Keratinocyte (primary cell): ENCODE data around the gene PCTP. TPM values are rescaled to one million over a fixed set of nuclear protein-coding genes. Genes with fewer than 3 reads are reported as not detected.

Source experiments
- DNase-seq: peaks from one replicate; pipeline ENCODE4 v3.0.0-alpha.2; 2011; ENCODE audit warnings: low read depth, missing footprints, low spot score
- FAIRE-seq: peaks from 2 replicates; lab custom pipeline; 2011; peaks lifted over from hg19 to GRCh38; lab: Jason Lieb, UNC
- H2AFZ ChIP-seq: 2 replicates; pipeline ENCODE4 v1.6.0; 2012; ENCODE audit warnings: low read length, control low read depth, inconsistent platforms; ENCODE audit not compliant: control insufficient read depth
- H3K27ac ChIP-seq: 2 replicates; pipeline ENCODE4 v1.5.1; 2011; ENCODE audit warnings: low read length; ENCODE audit not compliant: control insufficient read depth, insufficient read depth
- H3K27me3 ChIP-seq: 3 replicates; pipeline ENCODE4 v1.6.0; 2011; ENCODE audit warnings: low read length; ENCODE audit not compliant: control insufficient read depth, insufficient read depth; ENCODE audit errors: extremely low read depth
- H3K36me3 ChIP-seq, 2 experiments: 2 replicates in 1 of 2; 3 replicates in 1 of 2; pipeline ENCODE4 v1.5.1; 2011; ENCODE audit warnings: low read length in 2 of 2, mild to moderate bottlenecking in 1 of 2; ENCODE audit not compliant: control insufficient read depth in 2 of 2, insufficient read depth in 2 of 2; ENCODE audit errors: extremely low read depth in 1 of 2
- H3K4me1 ChIP-seq: 3 replicates; pipeline ENCODE4 v1.5.1; 2011; ENCODE audit warnings: low read length; ENCODE audit not compliant: control insufficient read depth, insufficient read depth; ENCODE audit errors: extremely low read depth
- H3K4me2 ChIP-seq: 3 replicates; pipeline ENCODE4 v1.6.0; 2011; ENCODE audit warnings: low read depth, low read length; ENCODE audit not compliant: control insufficient read depth, insufficient read depth; ENCODE audit errors: extremely low read depth
- H3K4me3 ChIP-seq, 3 experiments: fragments of 200-600 bp in 1 of 3; sonication (generic) in 1 of 3; 2 replicates in 2 of 3; 3 replicates in 1 of 3; pipeline ENCODE4 v1.5.1; 2011 to 2016; ENCODE audit warnings: low read length in 3 of 3, mild to moderate bottlenecking in 3 of 3, control low read depth in 2 of 3, inconsistent platforms in 1 of 3, low read depth in 1 of 3, mixed read lengths in 1 of 3, mixed run types in 1 of 3, moderate library complexity in 1 of 3; ENCODE audit not compliant: control insufficient read depth in 2 of 3, insufficient read depth in 2 of 3; ENCODE audit errors: extremely low read depth in 1 of 3
- H3K79me2 ChIP-seq: 2 replicates; pipeline ENCODE4 v1.6.0; 2012; ENCODE audit warnings: low read length; ENCODE audit not compliant: control insufficient read depth, insufficient read depth
- H3K9ac ChIP-seq: 3 replicates; pipeline ENCODE4 v1.6.0; 2011; ENCODE audit warnings: low read length; ENCODE audit not compliant: control insufficient read depth, insufficient read depth; ENCODE audit errors: extremely low read depth
- H3K9me1 ChIP-seq: 3 replicates; pipeline ENCODE4 v1.6.0; 2011; ENCODE audit warnings: low read length; ENCODE audit not compliant: control insufficient read depth, insufficient read depth; ENCODE audit errors: extremely low read depth
- H3K9me3 ChIP-seq: 2 replicates; pipeline ENCODE4 v1.5.1; 2012; ENCODE audit warnings: low read depth, low read length; ENCODE audit not compliant: control insufficient read depth
- H4K20me1 ChIP-seq: 3 replicates; pipeline ENCODE4 v1.6.0; 2011; ENCODE audit warnings: low read length; ENCODE audit not compliant: control insufficient read depth, insufficient read depth; ENCODE audit errors: extremely low read depth
- EZH2 ChIP-seq: IDR thresholded peaks from one replicate; pipeline ENCODE4 v1.6.1; 2012; ENCODE audit warnings: inconsistent platforms, mild to moderate bottlenecking, low read length, moderate library complexity
- dilution Hi-C: fragments of 300-500 bp; cut with MboI; formaldehyde crosslinking; loops from one replicate; pipeline ENCODE4 v1.7.0; 2020; ENCODE audit warnings: low sequenced_read_pairs; ENCODE audit not compliant: extremely low pct_ligation_motif_present
- polyA plus RNA-seq, 5 experiments: library from polyadenylated mRNA; depleted of rRNA in 3 of 5; stranded (reverse) in 3 of 5; stranded (forward) in 1 of 5; unstranded in 1 of 5; fragments of >200 nt; gene quantifications; 1 replicate in 1 of 5; 2 replicates in 3 of 5; 3 replicates in 1 of 5; pipeline versions ENCODE4 v1.2.1 to v1.2.3, GENCODE V29; 2011 to 2012; ENCODE audit warnings: missing spikeins in 2 of 5, low read depth in 1 of 5, low replicate concordance in 1 of 5
- TF ChIP-seq, protein P1 (sequence below), 3 experiments: IDR thresholded peaks in 1 of 3; conservative IDR thresholded peaks in 1 of 3; optimal IDR thresholded peaks in 1 of 3; 2 replicates in 2 of 3; 3 replicates in 1 of 3; pipeline versions ENCODE3 to v1.5.1; 2011; ENCODE audit warnings: low read length in 3 of 3, mild to moderate bottlenecking in 3 of 3, moderate library complexity in 2 of 3, control low read depth in 1 of 3, inconsistent platforms in 1 of 3; ENCODE audit not compliant: insufficient read depth in 2 of 3; ENCODE audit errors: extremely low read depth in 1 of 3

The PCTP gene
- polyA plus RNA-seq, 1 donor (not counting 4 experiments of a cell fraction or from before 2014, with no cell fraction given) = 29.5 TPM

- Histone ChIP-seq H3K79me2 (no peaks in the 10 kb centered on the region), H3K27me3 (no peaks in the 10 kb centered on the region), H3K4me1 (peaks cover 16% of the 10 kb centered on the region), H3K9ac (no peak overlapping the region), H3K9me3 (no peaks in the 10 kb centered on the region), H4K20me1 (no peaks in the 10 kb centered on the region), H3K9me1 (no peaks in the 10 kb centered on the region), H3K4me3 (no peak overlapping the region), H3K36me3 (no peaks in the 10 kb centered on the region), H3K27ac (no peak overlapping the region), H2AFZ (no peak overlapping the region), H3K4me2 (no peak overlapping the region)
- no peak for TF ChIP-seq EZH2
- TF ChIP-seq, protein P1, sequence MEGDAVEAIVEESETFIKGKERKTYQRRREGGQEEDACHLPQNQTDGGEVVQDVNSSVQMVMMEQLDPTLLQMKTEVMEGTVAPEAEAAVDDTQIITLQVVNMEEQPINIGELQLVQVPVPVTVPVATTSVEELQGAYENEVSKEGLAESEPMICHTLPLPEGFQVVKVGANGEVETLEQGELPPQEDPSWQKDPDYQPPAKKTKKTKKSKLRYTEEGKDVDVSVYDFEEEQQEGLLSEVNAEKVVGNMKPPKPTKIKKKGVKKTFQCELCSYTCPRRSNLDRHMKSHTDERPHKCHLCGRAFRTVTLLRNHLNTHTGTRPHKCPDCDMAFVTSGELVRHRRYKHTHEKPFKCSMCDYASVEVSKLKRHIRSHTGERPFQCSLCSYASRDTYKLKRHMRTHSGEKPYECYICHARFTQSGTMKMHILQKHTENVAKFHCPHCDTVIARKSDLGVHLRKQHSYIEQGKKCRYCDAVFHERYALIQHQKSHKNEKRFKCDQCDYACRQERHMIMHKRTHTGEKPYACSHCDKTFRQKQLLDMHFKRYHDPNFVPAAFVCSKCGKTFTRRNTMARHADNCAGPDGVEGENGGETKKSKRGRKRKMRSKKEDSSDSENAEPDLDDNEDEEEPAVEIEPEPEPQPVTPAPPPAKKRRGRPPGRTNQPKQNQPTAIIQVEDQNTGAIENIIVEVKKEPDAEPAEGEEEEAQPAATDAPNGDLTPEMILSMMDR (optimal IDR thresholded peaks at IDR 0.05 in 1 of 3, IDR thresholded peaks at IDR 0.05 in 1 of 3, conservative IDR thresholded peaks at IDR 0.05 in 1 of 3; ENCODE audit: extremely low read depth in 1 of 3, insufficient read depth in 2 of 3, low read length in 3 of 3) = no peak
- dilution Hi-C loops = no loop called here
- DNase-seq = no peak
- FAIRE-seq = no peak
These were observed 12.8 kb upstream of the PCTP start for GRCh38 chr17:55737976-55738501.

DNA sequence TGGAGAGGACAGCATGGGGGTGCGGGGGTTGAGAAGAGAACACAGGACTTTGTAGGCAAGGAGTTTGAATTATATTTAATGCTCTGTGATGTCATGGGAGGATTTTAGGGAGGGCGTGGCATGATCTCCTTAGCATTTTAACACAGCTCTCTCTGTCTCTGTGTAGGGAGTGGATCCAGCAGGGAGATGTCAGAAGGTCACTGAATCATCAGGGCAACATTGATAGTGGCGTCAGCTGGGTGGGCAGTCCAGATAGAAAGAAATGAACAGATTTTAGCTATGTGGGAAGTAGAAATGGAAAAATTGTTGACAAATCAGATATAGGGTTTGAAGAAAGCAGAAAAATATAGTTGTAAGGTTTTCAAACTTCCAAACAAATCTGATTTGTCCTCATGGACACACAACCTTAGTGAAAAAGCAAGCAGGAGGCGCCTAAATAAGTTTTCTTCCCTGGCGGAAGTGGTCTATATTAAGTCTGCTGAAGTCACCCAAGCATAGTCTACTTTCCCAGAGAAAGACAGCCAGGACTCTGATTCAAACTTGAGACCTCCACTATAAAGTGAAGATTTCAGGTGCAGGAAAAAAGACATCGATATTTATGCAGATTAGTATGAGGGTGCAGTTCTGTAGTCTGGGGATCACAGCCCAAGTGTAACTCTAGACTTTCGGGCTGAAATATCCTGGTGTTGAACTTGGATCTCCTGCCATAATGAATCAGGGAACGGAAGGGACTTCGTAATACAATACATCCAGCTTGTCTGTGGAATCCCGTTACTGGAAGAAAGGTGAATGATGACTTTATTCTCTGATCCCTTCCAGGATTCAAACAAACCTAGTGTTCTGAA is 10.1 kb upstream of the PCTP start:
- Histone ChIP-seq H3K4me3 (no peak overlapping the region), H3K4me2 (no peak overlapping the region), H3K27me3 (no peaks in the 10 kb centered on the region), H2AFZ (no peak overlapping the region), H3K27ac (no peak overlapping the region), H3K9me1 (no peaks in the 10 kb centered on the region), H3K9me3 (no peaks in the 10 kb centered on the region), H3K4me1 (peaks cover 11% of the 10 kb centered on the region), H3K36me3 (no peaks in the 10 kb centered on the region), H3K9ac (no peak overlapping the region), H4K20me1 (no peaks in the 10 kb centered on the region), H3K79me2 (no peaks in the 10 kb centered on the region)
- TF ChIP-seq EZH2 = no peak
- TF ChIP-seq, protein P1 (optimal IDR thresholded peaks at IDR 0.05 in 1 of 3, IDR thresholded peaks at IDR 0.05 in 1 of 3, conservative IDR thresholded peaks at IDR 0.05 in 1 of 3; ENCODE audit: extremely low read depth in 1 of 3, insufficient read depth in 2 of 3, low read length in 3 of 3) = no peak
- DNase-seq = no peak
- dilution Hi-C loops = no loop called here
- FAIRE-seq = no peak
